Right lobe of liver (tissue), 4 donors: ENCODE results near the gene TEX38.

Experiments
- POLR2A ChIP-seq: fragments of 450-650 bp; IDR thresholded peaks from one replicate; pipeline ENCODE4 v1.6.1; 2017; ENCODE audit warnings: antibody characterized with exemption, mild to moderate bottlenecking
- TF ChIP-seq, protein P1 (sequence below), 4 donors: fragments of 200-600 bp in 3 of 4; fragments of 450-650 bp in 1 of 4; IDR thresholded peaks; one replicate each; pipeline versions ENCODE4 v1.5.1 to v1.8.0; 2016 to 2022; ENCODE audit warnings: antibody characterized with exemption in 4 of 4, mild to moderate bottlenecking in 2 of 4
- donor health status: DM: no; HTN: no; CAD: no.
- donor health status: DM: no; HTN: no; CAD: no.
- donor health status: DM: no; HTN: yes; CAD: no.

DNA sequence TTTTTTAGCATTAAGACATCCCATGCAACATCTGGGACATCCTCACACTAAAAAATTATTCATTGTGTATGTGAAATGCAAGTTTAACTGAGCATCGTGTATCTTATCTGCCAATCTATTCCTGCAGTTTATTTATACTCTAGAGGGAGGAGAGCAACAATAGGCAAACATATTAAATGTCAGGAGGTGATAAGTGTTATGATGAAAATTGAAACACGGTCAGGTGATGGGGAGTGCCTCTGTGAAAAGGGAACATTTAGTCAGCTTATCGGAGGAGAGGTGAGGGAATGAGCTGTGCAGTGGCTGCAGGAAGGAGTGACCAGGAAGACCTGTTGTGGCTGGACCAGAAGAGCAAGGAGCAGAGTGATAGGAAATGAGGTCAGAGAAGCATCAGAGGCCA, 48.0 kb downstream of the TEX38 start:
- TF ChIP-seq, protein P1, sequence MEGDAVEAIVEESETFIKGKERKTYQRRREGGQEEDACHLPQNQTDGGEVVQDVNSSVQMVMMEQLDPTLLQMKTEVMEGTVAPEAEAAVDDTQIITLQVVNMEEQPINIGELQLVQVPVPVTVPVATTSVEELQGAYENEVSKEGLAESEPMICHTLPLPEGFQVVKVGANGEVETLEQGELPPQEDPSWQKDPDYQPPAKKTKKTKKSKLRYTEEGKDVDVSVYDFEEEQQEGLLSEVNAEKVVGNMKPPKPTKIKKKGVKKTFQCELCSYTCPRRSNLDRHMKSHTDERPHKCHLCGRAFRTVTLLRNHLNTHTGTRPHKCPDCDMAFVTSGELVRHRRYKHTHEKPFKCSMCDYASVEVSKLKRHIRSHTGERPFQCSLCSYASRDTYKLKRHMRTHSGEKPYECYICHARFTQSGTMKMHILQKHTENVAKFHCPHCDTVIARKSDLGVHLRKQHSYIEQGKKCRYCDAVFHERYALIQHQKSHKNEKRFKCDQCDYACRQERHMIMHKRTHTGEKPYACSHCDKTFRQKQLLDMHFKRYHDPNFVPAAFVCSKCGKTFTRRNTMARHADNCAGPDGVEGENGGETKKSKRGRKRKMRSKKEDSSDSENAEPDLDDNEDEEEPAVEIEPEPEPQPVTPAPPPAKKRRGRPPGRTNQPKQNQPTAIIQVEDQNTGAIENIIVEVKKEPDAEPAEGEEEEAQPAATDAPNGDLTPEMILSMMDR (IDR thresholded peaks at IDR 0.05) = no peak
- no peak for TF ChIP-seq POLR2A
